H1 (cell line): Measurements from ENCODE around the gene SULT2B1. TPM values are rescaled to one million over a fixed set of nuclear protein-coding genes. Genes with fewer than 3 reads are reported as not detected.

Experiments
- CTCF ChIA-PET: fragments of 300-600 bp; sonication (Branson Sonifier 250); formaldehyde crosslinking; loops from one replicate; lab custom pipeline; 2021; ENCODE audit not compliant: partially characterized antibody; lab: Charles Lee
- POLR2A ChIA-PET: fragments of 300-600 bp; sonication (Branson Sonifier 250); formaldehyde crosslinking; loops from one replicate; lab custom pipeline; 2021; ENCODE audit warnings: inconsistent platforms; ENCODE audit not compliant: partially characterized antibody; lab: Charles Lee
- DNase-seq, 2 experiments: peaks; one replicate each; pipeline versions ENCODE4 v3.0.0 to v3.0.0-alpha.2; 2010 to 2022; ENCODE audit warnings: low spot score in 2 of 2, low read depth in 1 of 2, mixed read lengths in 1 of 2
- FAIRE-seq: peaks from 2 replicates; lab custom pipeline; 2011; peaks lifted over from hg19 to GRCh38; lab: Jason Lieb, UNC
- H2AFZ ChIP-seq: 2 replicates; pipeline ENCODE4 v1.8.1; 2012; ENCODE audit warnings: low read length, inconsistent platforms
- H2AK5ac ChIP-seq: 2 replicates; pipeline ENCODE4 v1.6.1; 2013; ENCODE audit warnings: low read depth, low read length
- H2BK120ac ChIP-seq: replicated peaks from 2 replicates; pipeline ENCODE3; 2013; ENCODE audit warnings: low read depth, low read length, inconsistent platforms
- H2BK12ac ChIP-seq: 2 replicates; pipeline ENCODE4 v1.6.1; 2013; ENCODE audit warnings: low read depth, low read length
- H2BK15ac ChIP-seq: 2 replicates; pipeline ENCODE4 v1.6.1; 2013; ENCODE audit warnings: low read length
- H2BK20ac ChIP-seq: 2 replicates; pipeline ENCODE4 v1.6.1; 2013; ENCODE audit warnings: low read length
- H2BK5ac ChIP-seq: 2 replicates; pipeline ENCODE4 v1.6.1; 2013; ENCODE audit warnings: low read depth, low read length
- H3K14ac ChIP-seq: 2 replicates; pipeline ENCODE4 v1.6.1; 2013; ENCODE audit warnings: inconsistent platforms; ENCODE audit not compliant: insufficient read length
- H3K18ac ChIP-seq: 2 replicates; pipeline ENCODE4 v1.6.1; 2013; ENCODE audit warnings: low read length; ENCODE audit errors: extremely low read depth
- H3K23ac ChIP-seq: 2 replicates; pipeline ENCODE4 v1.6.1; 2013; ENCODE audit warnings: inconsistent platforms; ENCODE audit not compliant: insufficient read length
- H3K23me2 ChIP-seq: 2 replicates; pipeline ENCODE4 v1.6.1; 2013; ENCODE audit warnings: low read depth, low read length
- H3K27ac ChIP-seq: 2 replicates; pipeline ENCODE4 v1.6.1; 2011; ENCODE audit warnings: low read depth, low read length, inconsistent platforms
- H3K27me3 ChIP-seq, 4 experiments: replicated peaks in 1 of 4; 1 replicate in 1 of 4; 2 replicates in 3 of 4; pipeline versions ENCODE4 v1.6.1 to v1.8.1; 2011 to 2013; ENCODE audit warnings: low read length in 3 of 4, mild to moderate bottlenecking in 3 of 4, inconsistent platforms in 2 of 4, mixed read lengths in 2 of 4, moderate library complexity in 1 of 4; ENCODE audit not compliant: control insufficient read depth in 3 of 4, insufficient read depth in 3 of 4; ENCODE audit errors: extremely low read depth in 1 of 4
- H3K36me3 ChIP-seq, 4 experiments: 2 replicates each; pipeline versions ENCODE4 v1.6.1 to v1.8.1; 2011 to 2013; ENCODE audit warnings: mild to moderate bottlenecking in 4 of 4, low read length in 3 of 4, moderate library complexity in 2 of 4, control low read depth in 1 of 4, inconsistent platforms in 1 of 4; ENCODE audit not compliant: insufficient read depth in 4 of 4, control insufficient read depth in 2 of 4
- H3K4ac ChIP-seq: replicated peaks from 2 replicates; pipeline ENCODE3; 2013; ENCODE audit warnings: low read length, low read depth, mixed read lengths, inconsistent platforms; ENCODE audit not compliant: insufficient read length
- H3K4me1 ChIP-seq, 4 experiments: replicated peaks in 1 of 4; 1 replicate in 1 of 4; 2 replicates in 3 of 4; pipeline versions ENCODE4 v1.6.1 to v1.8.1; 2011 to 2013; ENCODE audit warnings: low read length in 3 of 4, inconsistent platforms in 2 of 4, mixed read lengths in 1 of 4; ENCODE audit not compliant: insufficient read depth in 4 of 4, control insufficient read depth in 3 of 4
- H3K4me2 ChIP-seq, 2 experiments: 2 replicates each; pipeline versions ENCODE4 v1.6.1 to v1.8.1; 2011 to 2013; ENCODE audit warnings: low read depth in 2 of 2, low read length in 2 of 2, control low read depth in 1 of 2, inconsistent platforms in 1 of 2, mild to moderate bottlenecking in 1 of 2; ENCODE audit not compliant: insufficient read depth in 1 of 2
- H3K4me3 ChIP-seq, 4 experiments: fragments of 200-600, 300-600 bp in 1 of 4; sonication (generic), shearing (Covaris generic), sonication (Bioruptor Twin) in 1 of 4; 2 replicates each; pipeline versions ENCODE4 v1.5.1 to v1.8.1; 2011 to 2016; ENCODE audit warnings: low read length in 4 of 4, low read depth in 3 of 4, control low read depth in 2 of 4, inconsistent platforms in 2 of 4, mild to moderate bottlenecking in 2 of 4, mixed read lengths in 1 of 4, moderate library complexity in 1 of 4; ENCODE audit not compliant: insufficient read depth in 2 of 4; ENCODE audit errors: extremely low read depth in 1 of 4
- H3K56ac ChIP-seq: replicated peaks from 2 replicates; pipeline ENCODE3; 2013; ENCODE audit warnings: low read depth, mild to moderate bottlenecking, mixed read lengths, low read length, inconsistent platforms; ENCODE audit not compliant: insufficient read length
- H3K79me1 ChIP-seq: 2 replicates; pipeline ENCODE4 v1.6.1; 2013; ENCODE audit warnings: low read depth, low read length, control low read depth
- H3K79me2 ChIP-seq, 2 experiments: 2 replicates each; pipeline versions ENCODE4 v1.6.1 to v1.8.1; 2012 to 2013; ENCODE audit warnings: low read length in 2 of 2, mild to moderate bottlenecking in 2 of 2, inconsistent platforms in 1 of 2; ENCODE audit not compliant: insufficient read depth in 2 of 2, control insufficient read depth in 1 of 2
- H3K9ac ChIP-seq, 4 experiments: replicated peaks in 1 of 4; 1 replicate in 1 of 4; 2 replicates in 3 of 4; pipeline versions ENCODE4 v1.6.1 to v1.8.1; 2011 to 2013; ENCODE audit warnings: low read depth in 3 of 4, low read length in 3 of 4, control low read depth in 2 of 4, mild to moderate bottlenecking in 2 of 4, moderate library complexity in 2 of 4, inconsistent platforms in 1 of 4; ENCODE audit errors: extremely low read depth in 1 of 4
- H3K9me3 ChIP-seq, 2 experiments: 2 replicates each; pipeline versions ENCODE4 v1.6.1 to v1.8.1; 2012 to 2013; ENCODE audit warnings: mild to moderate bottlenecking in 2 of 2, moderate library complexity in 2 of 2, control low read depth in 1 of 2, inconsistent platforms in 1 of 2, low read depth in 1 of 2, low read length in 1 of 2, mixed read lengths in 1 of 2; ENCODE audit not compliant: insufficient read depth in 2 of 2
- H4K20me1 ChIP-seq, 2 experiments: replicated peaks in 1 of 2; 2 replicates each; pipeline versions ENCODE3 to v1.8.1; 2011 to 2013; ENCODE audit warnings: inconsistent platforms in 2 of 2, low read length in 2 of 2, mild to moderate bottlenecking in 1 of 2; ENCODE audit not compliant: insufficient read depth in 2 of 2, control insufficient read depth in 1 of 2
- H4K5ac ChIP-seq: 2 replicates; pipeline ENCODE4 v1.6.1; 2013; ENCODE audit warnings: low read length, low read depth, mixed read lengths, inconsistent platforms; ENCODE audit not compliant: insufficient read length
- H4K8ac ChIP-seq: 2 replicates; pipeline ENCODE4 v1.8.0; 2013; ENCODE audit warnings: mild to moderate bottlenecking, moderate library complexity, low read length, inconsistent platforms; ENCODE audit not compliant: insufficient read depth; ENCODE audit errors: extremely low read depth
- H4K91ac ChIP-seq: replicated peaks from 2 replicates; pipeline ENCODE3; 2013; ENCODE audit warnings: low read length, mixed read lengths, inconsistent platforms; ENCODE audit not compliant: insufficient read length
- BRCA1 ChIP-seq: IDR thresholded peaks from 2 replicates; pipeline ENCODE4 v1.6.1; 2012; ENCODE audit warnings: low read depth, low read length, improper control_type of control experiment
- CREB1 ChIP-seq: IDR thresholded peaks from 2 replicates; pipeline ENCODE4 v1.6.1; 2012; ENCODE audit warnings: inconsistent platforms
- GTF2F1 ChIP-seq: IDR thresholded peaks from 2 replicates; pipeline ENCODE4 v1.6.1; 2012; ENCODE audit warnings: low read depth, low read length, improper control_type of control experiment, borderline replicate concordance
- HDAC2 ChIP-seq, 2 experiments: fragments of 300-600 bp in 1 of 2; sonication (generic) in 1 of 2; IDR thresholded peaks; 2 replicates each; pipeline ENCODE4 v1.6.1; 2011 to 2012; ENCODE audit warnings: low read depth in 2 of 2, low read length in 2 of 2, mild to moderate bottlenecking in 2 of 2, moderate library complexity in 2 of 2, borderline replicate concordance in 1 of 2, inconsistent platforms in 1 of 2
- JUND ChIP-seq: IDR thresholded peaks from 2 replicates; pipeline ENCODE4 v1.6.1; 2011; ENCODE audit warnings: mild to moderate bottlenecking, improper control_type of control experiment, low read length
- KDM4A ChIP-seq: IDR thresholded peaks from one replicate; pipeline ENCODE4 v1.7.1; 2012; ENCODE audit warnings: low read depth, mild to moderate bottlenecking, moderate library complexity, low read length, inconsistent platforms; ENCODE audit not compliant: severe bottlenecking
- KDM5A ChIP-seq: fragments of 200-600 bp; IDR thresholded peaks from 2 replicates; pipeline ENCODE4 v1.7.1; 2012; ENCODE audit warnings: mild to moderate bottlenecking, low read length, inconsistent platforms, mixed read lengths
- TAF1 ChIP-seq: IDR thresholded peaks from 2 replicates; pipeline ENCODE4 v1.6.1; 2011; ENCODE audit warnings: mild to moderate bottlenecking, low read depth, low read length
- TAF7 ChIP-seq: optimal IDR thresholded peaks from 2 replicates; pipeline ENCODE3; 2011; ENCODE audit warnings: low read depth, mild to moderate bottlenecking, inconsistent platforms, low read length, moderate library complexity, borderline replicate concordance
- WGBS, 2 experiments: shearing (Covaris generic) in 1 of 2; methylation state at CpG; one replicate each; pipeline versions ENCODE4 v1.1.6 to v1.1.7; 2013 to 2015; ENCODE audit warnings: low lambda C conversion rate in 2 of 2, mixed read lengths in 2 of 2, inconsistent platforms in 1 of 2, low coverage in 1 of 2, missing lambda C conversion rate in 1 of 2; ENCODE audit not compliant: insufficient replicate concordance in 2 of 2, insufficient coverage in 1 of 2, insufficient read length in 1 of 2; ENCODE audit errors: extremely low coverage in 1 of 2, missing lambda C conversion rate in 1 of 2; 5-methylcytosine and 5-hydroxymethylcytosine counted together
- polyA plus RNA-seq, 7 experiments: library from polyadenylated mRNA; depleted of rRNA in 3 of 7; stranded (reverse) in 5 of 7; unstranded in 2 of 7; fragments of >200 nt in 5 of 7; fragments of 200-250 nt in 2 of 7; gene quantifications; 1 replicate in 5 of 7; 2 replicates in 1 of 7; 4 replicates in 1 of 7; pipeline versions ENCODE4 v1.2.1 to v1.2.3, GENCODE V29; 2011 to 2013; ENCODE audit warnings: missing spikeins in 2 of 7, mixed read lengths in 2 of 7
- total RNA-seq: library from RNA; stranded (reverse); fragmentation: NEBNext Ultra II Directional; extraction: Animal tissue kit (Norgen Biotek cat#: 25700); gene quantifications from 2 replicates; pipeline ENCODE4 v1.2.1, GENCODE V29; 2021
- TF ChIP-seq, protein P1 (sequence below), 3 experiments: IDR thresholded peaks; 1 replicate in 2 of 3; 2 replicates in 1 of 3; pipeline versions ENCODE4 v1.5.1 to v1.6.1; 2011; ENCODE audit warnings: low read length in 3 of 3, mild to moderate bottlenecking in 3 of 3, inconsistent platforms in 2 of 3, low read depth in 1 of 3, moderate library complexity in 1 of 3; ENCODE audit not compliant: insufficient read depth in 1 of 3; ENCODE audit errors: control extremely low read depth in 1 of 3
- TF ChIP-seq, protein P2 (sequence below): IDR thresholded peaks from 2 replicates; pipeline ENCODE4 v1.6.1; 2012; ENCODE audit warnings: inconsistent platforms

SULT2B1 gene
- total and polyA plus RNA-seq, 2 of the 8 experiments (the other 6 are each of a cell fraction or from before 2014, with no cell fraction given), result 1.5 to 2.6 TPM

DNA sequence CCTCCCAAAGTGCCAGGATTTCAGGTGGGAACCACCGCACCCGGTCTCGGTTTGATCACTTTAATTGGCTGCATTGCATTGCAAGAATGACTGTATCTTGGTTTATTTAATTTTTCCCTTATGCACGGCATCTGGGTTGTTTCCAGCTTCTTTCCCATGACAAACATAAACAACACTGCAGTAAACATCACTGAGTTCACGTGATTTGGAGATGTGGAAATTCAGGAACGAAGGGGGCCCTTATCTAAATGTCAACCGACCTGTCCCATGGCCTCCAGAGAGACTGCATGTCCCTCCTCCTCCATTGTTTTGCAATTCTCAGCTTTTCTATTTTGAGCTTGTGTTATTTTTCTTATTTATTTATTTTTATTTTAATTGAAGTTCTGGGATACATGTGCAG lies 14.4 kb upstream of the SULT2B1 start:
- Histone ChIP-seq H3K9me3 (no peaks in the 10 kb centered on the region), H4K20me1 (no peaks in the 10 kb centered on the region), H3K4me1 (no peaks in the 10 kb centered on the region), H2AFZ (no peak overlapping the region), H3K79me1 (no peaks in the 10 kb centered on the region), H3K4ac (no peak overlapping the region), H3K23ac (no peak overlapping the region), H3K4me3 (no peak overlapping the region), H3K27ac (no peak overlapping the region), H3K18ac (no peak overlapping the region), H3K79me2 (no peaks in the 10 kb centered on the region), H2BK5ac (no peak overlapping the region), H3K36me3 (no peaks in the 10 kb centered on the region), H3K9ac (no peak overlapping the region), H4K8ac (no peak overlapping the region), H2AK5ac (no peak overlapping the region), H4K91ac (no peak overlapping the region), H2BK15ac (no peak overlapping the region), H2BK20ac (no peak overlapping the region), H3K23me2 (no peaks in the 10 kb centered on the region), H3K4me2 (no peak overlapping the region), H3K56ac (no peak overlapping the region), H4K5ac (no peak overlapping the region), H3K14ac (no peak overlapping the region), H2BK12ac (no peak overlapping the region), H2BK120ac (no peak overlapping the region), H3K27me3 (no peaks in the 10 kb centered on the region)
- DNase-seq, result no peak
- TF ChIP-seq BRCA1 (no peak), TAF1 (no peak), TAF7 (no peak), CREB1 (no peak), JUND (no peak), GTF2F1 (no peak), KDM4A (no peak), KDM5A (no peak), HDAC2 (IDR thresholded peaks at IDR 0.05; ENCODE audit: borderline replicate concordance in 1 of 2, low read depth in 2 of 2, low read length in 2 of 2) (no peak)
- TF ChIP-seq, protein P1, sequence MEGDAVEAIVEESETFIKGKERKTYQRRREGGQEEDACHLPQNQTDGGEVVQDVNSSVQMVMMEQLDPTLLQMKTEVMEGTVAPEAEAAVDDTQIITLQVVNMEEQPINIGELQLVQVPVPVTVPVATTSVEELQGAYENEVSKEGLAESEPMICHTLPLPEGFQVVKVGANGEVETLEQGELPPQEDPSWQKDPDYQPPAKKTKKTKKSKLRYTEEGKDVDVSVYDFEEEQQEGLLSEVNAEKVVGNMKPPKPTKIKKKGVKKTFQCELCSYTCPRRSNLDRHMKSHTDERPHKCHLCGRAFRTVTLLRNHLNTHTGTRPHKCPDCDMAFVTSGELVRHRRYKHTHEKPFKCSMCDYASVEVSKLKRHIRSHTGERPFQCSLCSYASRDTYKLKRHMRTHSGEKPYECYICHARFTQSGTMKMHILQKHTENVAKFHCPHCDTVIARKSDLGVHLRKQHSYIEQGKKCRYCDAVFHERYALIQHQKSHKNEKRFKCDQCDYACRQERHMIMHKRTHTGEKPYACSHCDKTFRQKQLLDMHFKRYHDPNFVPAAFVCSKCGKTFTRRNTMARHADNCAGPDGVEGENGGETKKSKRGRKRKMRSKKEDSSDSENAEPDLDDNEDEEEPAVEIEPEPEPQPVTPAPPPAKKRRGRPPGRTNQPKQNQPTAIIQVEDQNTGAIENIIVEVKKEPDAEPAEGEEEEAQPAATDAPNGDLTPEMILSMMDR (IDR thresholded peaks at IDR 0.05; ENCODE audit: control extremely low read depth in 1 of 3, insufficient read depth in 1 of 3, low read depth in 1 of 3, low read length in 3 of 3), result no peak
- TF ChIP-seq, protein P2, sequence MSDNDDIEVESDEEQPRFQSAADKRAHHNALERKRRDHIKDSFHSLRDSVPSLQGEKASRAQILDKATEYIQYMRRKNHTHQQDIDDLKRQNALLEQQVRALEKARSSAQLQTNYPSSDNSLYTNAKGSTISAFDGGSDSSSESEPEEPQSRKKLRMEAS, result no peak
- FAIRE-seq, result no peak
- ChIA-PET POLR2A (interaction anchor here (0.6 to 0.7 kb wide), 2 partner anchors 18 to 68 kb away, joined by 3 read pairs; no protein-coding TSS in a partner anchor), CTCF (interaction anchor here (0.6 to 2.4 kb wide), 4 partner anchors 10 to 48 kb away, joined by 3 to 6 read pairs (median 3); no protein-coding TSS in a partner anchor)
- WGBS, 2 experiments, result 86% methylated on average over 7 of the region's 7 CpGs; no CpG with 5 or more reads in 1 of the 2 experiments
